Heart left ventricle (tissue), 13 donors: ENCODE results near the gene GPX2.

ENCODE experiments used
- POLR2A ChIP-seq, 2 donors: fragments of 450-650 bp; IDR thresholded peaks; one replicate each; pipeline ENCODE4 v1.6.1; 2017; ENCODE audit warnings: antibody characterized with exemption in 2 of 2, mild to moderate bottlenecking in 2 of 2, moderate library complexity in 2 of 2
- TF ChIP-seq, protein P1 (sequence below), 12 donors: fragments of 200-600 bp; sonication (generic) in 4 of 12; IDR thresholded peaks; one replicate each; pipeline versions ENCODE4 v1.5.0 to v1.8.0; 2018 to 2022; ENCODE audit warnings: antibody characterized with exemption in 12 of 12, mild to moderate bottlenecking in 5 of 12
- donor health status: ischemic (EF 13 %, LVEDD 7.1; RV severe dilation, severe dysfunction).
- donor health status: DM: no; HTN: yes; CAD: no.
- donor health status: DM: no; HTN: no; CAD: no.
- donor health status: ischemic (EF 25% LVEDD 6.9; RV normal size, moderate dysfunction).
- donor health status: ischemic (EF 25% LVEDD 5.7; RV mildly dilated, moderate dysfunction).
- donor health status: ischemic (EF 35%, LVEDD 5.7; RV mildly dilated, moderate dysfunction).
- donor health status: nonischemic (EF 11% LVEDD 7.7; RV severe dilation, severe dysfunction).
- donor health status: DM: yes; HTN: yes; CAD: no.
- donor health status: PGD.
- donor health status: ischemic (EF 29% LVEDD 5.4; RV normal size, mild dysfunction).
- donor health status: nonischemic (EF 23%, LVEDD 6.1; RV moderate dilation, normal function).

DNA sequence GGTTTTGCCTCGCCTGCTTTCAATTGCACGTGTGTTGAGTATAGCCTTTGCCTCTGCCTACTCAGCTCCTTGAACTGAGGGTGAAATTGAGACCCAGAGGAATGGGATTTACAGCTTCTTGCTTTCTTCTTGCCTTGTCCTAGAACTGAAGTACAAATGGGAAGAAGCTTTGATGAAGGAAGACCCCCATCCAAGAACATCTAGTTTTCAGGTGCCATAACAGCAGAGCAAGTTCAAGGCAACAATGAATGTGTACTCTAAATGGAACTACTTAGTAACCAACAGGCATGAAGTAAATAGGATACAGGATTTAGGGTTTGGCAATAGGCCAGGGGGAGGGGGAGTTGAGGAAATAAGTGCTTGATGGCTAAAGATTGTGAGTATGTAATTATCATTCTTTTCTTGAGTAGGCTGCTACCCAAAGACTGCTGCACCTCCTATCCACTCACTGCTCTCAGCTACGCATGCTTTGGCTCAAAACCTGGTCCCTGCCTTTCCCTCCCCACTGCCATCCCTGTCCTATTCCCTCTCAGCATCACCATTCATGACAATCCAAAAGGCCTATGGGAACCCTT, 2.1 kb downstream of the GPX2 start:
- TF ChIP-seq, protein P1, sequence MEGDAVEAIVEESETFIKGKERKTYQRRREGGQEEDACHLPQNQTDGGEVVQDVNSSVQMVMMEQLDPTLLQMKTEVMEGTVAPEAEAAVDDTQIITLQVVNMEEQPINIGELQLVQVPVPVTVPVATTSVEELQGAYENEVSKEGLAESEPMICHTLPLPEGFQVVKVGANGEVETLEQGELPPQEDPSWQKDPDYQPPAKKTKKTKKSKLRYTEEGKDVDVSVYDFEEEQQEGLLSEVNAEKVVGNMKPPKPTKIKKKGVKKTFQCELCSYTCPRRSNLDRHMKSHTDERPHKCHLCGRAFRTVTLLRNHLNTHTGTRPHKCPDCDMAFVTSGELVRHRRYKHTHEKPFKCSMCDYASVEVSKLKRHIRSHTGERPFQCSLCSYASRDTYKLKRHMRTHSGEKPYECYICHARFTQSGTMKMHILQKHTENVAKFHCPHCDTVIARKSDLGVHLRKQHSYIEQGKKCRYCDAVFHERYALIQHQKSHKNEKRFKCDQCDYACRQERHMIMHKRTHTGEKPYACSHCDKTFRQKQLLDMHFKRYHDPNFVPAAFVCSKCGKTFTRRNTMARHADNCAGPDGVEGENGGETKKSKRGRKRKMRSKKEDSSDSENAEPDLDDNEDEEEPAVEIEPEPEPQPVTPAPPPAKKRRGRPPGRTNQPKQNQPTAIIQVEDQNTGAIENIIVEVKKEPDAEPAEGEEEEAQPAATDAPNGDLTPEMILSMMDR (IDR thresholded peaks at IDR 0.05) = no peak
- TF ChIP-seq POLR2A (IDR thresholded peaks at IDR 0.05) = no peak
